ENCODE data around the gene IRX1. TPM values are rescaled to one million over a fixed set of nuclear protein-coding genes. Genes with fewer than 3 reads are reported as not detected.

IRX1 gene
- total RNA-seq, 1 donor = not detected

- no peak for TF ChIP-seq CTCF (IDR thresholded peaks at IDR 0.05; ENCODE audit: insufficient read depth, low read depth, low read length)
- DNase-seq (ENCODE audit: low read depth) = no peak
- no peak overlapping the region for H3K4me3 ChIP-seq (ENCODE audit: low read depth, low read length)
These were observed 12.0 kb downstream of the IRX1 start for GRCh38 chr5:3607541-3608181.

GRCh38 chr5:3609120-3609681 lies 13.6 kb downstream of the IRX1 start:
- TF ChIP-seq CTCF (IDR thresholded peaks at IDR 0.05; ENCODE audit: insufficient read depth, low read depth, low read length) = no peak
- H3K4me3 ChIP-seq (ENCODE audit: low read depth, low read length) = no peak overlapping the region
- no peak for DNase-seq (ENCODE audit: low read depth)

GRCh38 chr5:3612591-3613042 lies 17.0 kb downstream of the IRX1 start:
- TF ChIP-seq CTCF (IDR thresholded peaks at IDR 0.05; ENCODE audit: insufficient read depth, low read depth, low read length) = no peak
- no peak for DNase-seq (ENCODE audit: low read depth)
- no peak overlapping the region for H3K4me3 ChIP-seq (ENCODE audit: low read depth, low read length)

- H3K4me3 ChIP-seq (ENCODE audit: low read depth, low read length) = no peak overlapping the region
- TF ChIP-seq CTCF (IDR thresholded peaks at IDR 0.05; ENCODE audit: insufficient read depth, low read depth, low read length) = no peak
- DNase-seq (ENCODE audit: low read depth) = no peak
These were observed 18.1 kb downstream of the IRX1 start for GRCh38 chr5:3613726-3614125.

GRCh38 chr5:3615217-3615616 lies 19.6 kb downstream of the IRX1 start:
- no peak overlapping the region for H3K4me3 ChIP-seq (ENCODE audit: low read depth, low read length)
- no peak for DNase-seq (ENCODE audit: low read depth)
- TF ChIP-seq CTCF (IDR thresholded peaks at IDR 0.05; ENCODE audit: insufficient read depth, low read depth, low read length) = no peak

- no peak for DNase-seq (ENCODE audit: low read depth)
- no peak for TF ChIP-seq CTCF (IDR thresholded peaks at IDR 0.05; ENCODE audit: insufficient read depth, low read depth, low read length)
- H3K4me3 ChIP-seq (ENCODE audit: low read depth, low read length) = no peak overlapping the region
These were observed 20.2 kb downstream of the IRX1 start for GRCh38 chr5:3615829-3616228.

- TF ChIP-seq CTCF (IDR thresholded peaks at IDR 0.05; ENCODE audit: insufficient read depth, low read depth, low read length) = no peak
- H3K4me3 ChIP-seq (ENCODE audit: low read depth, low read length) = no peak overlapping the region
- DNase-seq (ENCODE audit: low read depth) = no peak
These were observed 23.9 kb downstream of the IRX1 start for GRCh38 chr5:3619579-3619978.
